Neutrophil (primary cell): Measurements from ENCODE around the gene SBF1.
"Not testable (repeated sequence)": the region's sequence is repeated elsewhere in the genome, so short reads cannot be mapped to it uniquely, and the experiment has no call there.

Source experiments
- H3K27ac ChIP-seq: fragments of 200-600 bp; sonication (generic); 2 replicates; pipeline ENCODE4 v1.5.1; 2016; ENCODE audit warnings: mild to moderate bottlenecking, moderate library complexity
- H3K27me3 ChIP-seq: fragments of 200-600 bp; sonication (generic); 2 replicates; pipeline ENCODE4 v1.6.0; 2016; ENCODE audit warnings: mild to moderate bottlenecking
- H3K36me3 ChIP-seq: fragments of 200-600 bp; sonication (generic); 2 replicates; pipeline ENCODE4 v1.5.1; 2017
- H3K4me1 ChIP-seq, 2 experiments: fragments of 200-600 bp in 1 of 2; sonication (generic) in 1 of 2; 1 replicate in 1 of 2; 2 replicates in 1 of 2; pipeline versions ENCODE4 v1.5.1 to v1.6.1; 2013 to 2016; ENCODE audit warnings: low read depth in 1 of 2, low read length in 1 of 2, mild to moderate bottlenecking in 1 of 2, moderate library complexity in 1 of 2; ENCODE audit not compliant: control insufficient read depth in 1 of 2, insufficient read depth in 1 of 2
- H3K4me3 ChIP-seq, 2 experiments: fragments of 200-600 bp in 1 of 2; sonication (generic) in 1 of 2; 1 replicate in 1 of 2; 2 replicates in 1 of 2; pipeline ENCODE4 v1.5.1; 2013 to 2016; ENCODE audit warnings: low read depth in 1 of 2, low read length in 1 of 2, mild to moderate bottlenecking in 1 of 2, moderate library complexity in 1 of 2
- H3K9me3 ChIP-seq: fragments of 200-600 bp; sonication (generic); 2 replicates; pipeline ENCODE4 v1.5.1; 2016
- TF ChIP-seq, protein P1 (sequence below): fragments of 200-600 bp; sonication (generic); IDR thresholded peaks from 2 replicates; pipeline ENCODE4 v1.5.1; 2016; ENCODE audit warnings: antibody characterized with exemption

SBF1 gene

DNA sequence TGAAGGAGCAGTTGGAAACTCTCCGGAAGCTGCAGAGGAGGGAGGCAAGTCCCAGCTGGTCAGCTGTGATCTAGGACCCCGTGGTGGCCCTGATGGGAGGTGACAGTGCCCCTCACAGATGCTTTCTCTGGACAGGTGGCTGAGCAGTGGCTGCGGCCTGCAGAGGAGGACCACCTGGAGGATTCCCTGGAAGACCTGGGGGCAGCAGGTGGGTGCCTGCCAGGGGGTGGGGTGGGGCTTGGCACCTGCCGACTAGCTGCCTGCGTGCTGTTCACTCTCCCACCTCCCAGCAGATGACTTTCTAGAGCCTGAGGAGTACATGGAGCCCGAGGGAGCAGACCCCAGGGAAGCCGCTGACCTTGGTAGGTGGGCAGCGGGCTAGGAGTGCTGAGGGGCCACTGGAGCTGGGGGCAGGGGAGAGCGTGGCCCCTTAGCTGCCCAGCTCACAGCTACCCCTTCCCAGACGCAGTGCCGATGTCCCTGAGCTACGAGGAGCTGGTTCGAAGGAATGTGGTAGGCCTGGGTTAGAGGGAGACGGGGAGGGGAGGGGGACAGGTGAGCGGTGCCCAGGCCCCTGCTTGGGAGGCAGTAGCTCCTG lies 47.5 kb upstream of the SBF1 start:
- Histone ChIP-seq H3K4me1 (peaks cover 25 to 27% of the 10 kb centered on the region in 2 experiments), H3K36me3 (peaks cover 58% of the 10 kb centered on the region), H3K9me3 (no peaks in the 10 kb centered on the region), H3K27ac (no peak overlapping the region), H3K27me3 (no peaks in the 10 kb centered on the region), H3K4me3 (no peak overlapping the region)
- TF ChIP-seq, protein P1, sequence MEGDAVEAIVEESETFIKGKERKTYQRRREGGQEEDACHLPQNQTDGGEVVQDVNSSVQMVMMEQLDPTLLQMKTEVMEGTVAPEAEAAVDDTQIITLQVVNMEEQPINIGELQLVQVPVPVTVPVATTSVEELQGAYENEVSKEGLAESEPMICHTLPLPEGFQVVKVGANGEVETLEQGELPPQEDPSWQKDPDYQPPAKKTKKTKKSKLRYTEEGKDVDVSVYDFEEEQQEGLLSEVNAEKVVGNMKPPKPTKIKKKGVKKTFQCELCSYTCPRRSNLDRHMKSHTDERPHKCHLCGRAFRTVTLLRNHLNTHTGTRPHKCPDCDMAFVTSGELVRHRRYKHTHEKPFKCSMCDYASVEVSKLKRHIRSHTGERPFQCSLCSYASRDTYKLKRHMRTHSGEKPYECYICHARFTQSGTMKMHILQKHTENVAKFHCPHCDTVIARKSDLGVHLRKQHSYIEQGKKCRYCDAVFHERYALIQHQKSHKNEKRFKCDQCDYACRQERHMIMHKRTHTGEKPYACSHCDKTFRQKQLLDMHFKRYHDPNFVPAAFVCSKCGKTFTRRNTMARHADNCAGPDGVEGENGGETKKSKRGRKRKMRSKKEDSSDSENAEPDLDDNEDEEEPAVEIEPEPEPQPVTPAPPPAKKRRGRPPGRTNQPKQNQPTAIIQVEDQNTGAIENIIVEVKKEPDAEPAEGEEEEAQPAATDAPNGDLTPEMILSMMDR: no peak

DNA sequence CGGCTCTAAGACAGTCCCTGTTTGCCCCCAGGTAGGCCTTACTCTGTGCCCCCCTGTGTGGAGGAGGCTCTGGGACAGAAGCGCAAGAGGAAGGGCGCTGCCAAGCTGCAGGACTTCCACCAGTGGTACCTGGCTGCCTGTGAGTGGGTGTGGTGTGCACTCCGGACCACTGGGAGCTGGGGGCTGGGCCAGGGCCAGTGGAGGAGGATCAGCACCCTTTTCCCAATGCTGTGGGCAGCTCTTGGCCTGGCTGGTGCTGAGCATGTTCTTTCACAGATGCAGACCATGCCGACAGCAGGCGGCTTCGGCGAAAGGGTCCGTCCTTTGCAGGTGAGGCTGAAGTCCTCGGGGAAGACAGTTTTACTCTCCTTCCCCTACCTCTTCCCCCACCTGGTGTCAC lies 46.9 kb upstream of the SBF1 start:
- Histone ChIP-seq H3K4me3 (no peak overlapping the region), H3K9me3 (no peaks in the 10 kb centered on the region), H3K36me3 (peaks cover 63% of the 10 kb centered on the region), H3K27me3 (no peaks in the 10 kb centered on the region), H3K27ac (no peak overlapping the region), H3K4me1 (peaks cover 19 to 21% of the 10 kb centered on the region in 2 experiments)
- TF ChIP-seq, protein P1: no peak

DNA sequence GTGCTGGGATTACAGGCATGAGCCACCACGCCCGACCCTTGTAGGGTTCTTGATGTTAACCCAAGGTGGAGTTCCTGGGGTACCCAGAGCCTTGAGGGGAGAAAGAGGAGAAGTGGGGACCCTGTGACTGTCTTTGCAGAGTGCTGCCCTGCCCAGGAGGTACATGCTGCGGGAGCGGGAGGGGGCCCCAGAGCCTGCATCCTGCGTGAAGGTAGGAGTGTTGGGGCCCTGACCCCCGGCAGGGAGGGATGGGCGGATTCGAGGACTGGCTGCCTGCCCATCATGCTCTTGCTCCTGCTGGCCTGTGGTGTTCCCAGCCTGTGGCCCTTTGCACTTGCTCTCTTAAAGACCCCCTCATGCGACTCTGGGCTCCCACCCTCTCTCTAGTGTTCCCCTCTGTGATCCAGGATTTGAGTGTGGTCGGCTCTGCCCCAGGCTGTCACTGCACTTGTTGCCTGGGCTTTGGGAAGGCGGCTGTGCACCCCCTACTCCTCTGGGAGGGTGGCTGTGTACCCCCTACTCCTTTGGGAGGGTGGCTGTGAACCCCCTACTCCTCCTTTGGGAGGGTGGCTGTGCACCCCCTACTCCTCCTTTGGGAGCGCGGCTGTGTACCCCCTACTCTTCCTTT lies 46.1 kb upstream of the SBF1 start:
- Histone ChIP-seq H3K27ac (no peak overlapping the region), H3K9me3 (no peaks in the 10 kb centered on the region), H3K4me3 (no peak overlapping the region), H3K36me3 (peaks cover 69% of the 10 kb centered on the region), H3K27me3 (no peaks in the 10 kb centered on the region), H3K4me1 (peaks cover 16 to 18% of the 10 kb centered on the region in 2 experiments)
- TF ChIP-seq, protein P1: no peak

DNA sequence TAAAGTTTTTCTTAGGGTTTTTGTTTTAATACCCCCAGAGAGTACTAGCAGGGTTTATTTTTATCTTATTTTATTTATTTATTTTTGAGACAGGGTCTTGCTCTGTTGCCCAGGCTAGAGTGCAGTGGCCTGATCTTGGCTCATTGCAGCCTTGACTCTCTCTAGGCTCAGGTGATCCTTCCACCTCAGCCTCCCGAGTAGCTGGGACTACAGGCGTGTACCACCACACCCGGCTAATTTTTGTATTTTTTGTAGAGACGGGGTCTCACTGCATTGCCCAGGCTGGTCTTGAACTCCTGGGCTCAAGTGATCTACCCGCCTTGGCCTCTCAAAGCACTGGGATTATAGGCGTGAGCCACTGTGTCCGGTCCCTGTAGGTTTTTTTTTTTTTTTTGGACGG lies 45.3 kb upstream of the SBF1 start:
- not testable (repeated sequence) for H3K9me3 ChIP-seq, H3K4me3 ChIP-seq
- peaks cover 69% of the 10 kb centered on the region for H3K36me3 ChIP-seq

DNA sequence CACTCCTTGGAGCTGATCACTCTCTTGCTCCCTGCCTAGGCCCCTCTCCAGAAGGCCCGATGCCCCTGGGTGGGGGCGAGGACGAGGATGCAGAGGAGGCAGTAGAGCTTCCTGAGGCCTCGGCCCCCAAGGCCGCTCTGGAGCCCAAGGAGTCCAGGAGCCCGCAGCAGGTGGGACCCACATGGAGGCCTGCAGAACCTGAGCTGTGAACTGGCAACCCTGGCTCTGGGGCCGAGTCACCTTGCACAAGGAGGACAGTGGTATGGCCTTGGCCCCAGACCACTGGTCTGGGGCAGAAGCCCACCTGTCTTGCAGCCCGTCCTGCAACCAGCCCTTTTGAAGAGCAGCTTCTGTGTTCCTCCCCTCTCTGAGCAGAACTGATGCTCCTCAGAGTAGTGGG lies 44.3 kb upstream of the SBF1 start:
- TF ChIP-seq, protein P1: no peak
- Histone ChIP-seq H3K4me1 (peaks cover 2 to 3% of the 10 kb centered on the region in 2 experiments), H3K36me3 (peaks cover 69% of the 10 kb centered on the region), H3K27ac (no peak overlapping the region), H3K27me3 (no peaks in the 10 kb centered on the region), H3K4me3 (no peak overlapping the region), H3K9me3 (no peaks in the 10 kb centered on the region)

More for the DNA sequence above, 45.3 kb upstream of the SBF1 start:
- peaks cover 13% of the 10 kb centered on the region in 2 experiments for H3K4me1 ChIP-seq
- not testable (repeated sequence) for H3K27me3 ChIP-seq, H3K27ac ChIP-seq

DNA sequence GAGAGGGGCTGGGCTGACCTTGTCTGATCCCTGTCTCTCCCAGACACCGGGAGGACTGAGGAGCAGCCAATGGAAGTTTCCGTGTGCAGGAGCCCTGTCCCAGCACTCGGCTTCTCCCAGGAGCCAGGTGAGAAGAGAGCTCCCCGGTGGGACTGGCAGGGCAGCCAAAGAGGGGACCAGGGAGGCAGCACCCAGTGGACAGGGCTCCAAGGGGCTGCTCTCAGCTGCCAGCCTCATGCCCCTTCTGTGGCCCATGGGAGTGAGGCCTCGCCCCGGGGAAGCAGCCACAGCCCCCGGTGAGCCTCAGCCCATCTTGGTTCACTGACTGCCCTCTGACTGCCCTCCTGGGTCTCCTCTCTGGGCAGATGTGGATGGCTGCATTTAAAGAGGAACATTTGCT lies 43.8 kb upstream of the SBF1 start:
- Histone ChIP-seq H3K4me3 (no peak overlapping the region), H3K4me1 (no peaks in the 10 kb centered on the region), H3K36me3 (peaks cover 64% of the 10 kb centered on the region), H3K27ac (no peak overlapping the region), H3K9me3 (no peaks in the 10 kb centered on the region), H3K27me3 (no peaks in the 10 kb centered on the region)
- TF ChIP-seq, protein P1: no peak
